ENCODE data around the gene TOGARAM2. TPM values are rescaled to one million over a fixed set of nuclear protein-coding genes. Genes with fewer than 3 reads are reported as not detected.
A peak's percentile ranks its signal among the peaks of the same experiment; 100 is the strongest.

TOGARAM2 gene
- total RNA-seq, 2 donors from 2014 or later = 0.49 to 2.4 TPM

- no peak for TF ChIP-seq CTCF (IDR thresholded peaks at IDR 0.05)
- Histone ChIP-seq H3K4me1 (ENCODE audit: control insufficient read depth in 1 of 2, low read depth in 2 of 2) (peaks cover 0 to 19% of the 10 kb centered on the region in 2 donors), H3K4me3 (no peak overlapping the region), H3K9me3 (no peaks in the 10 kb centered on the region), H3K36me3 (no peaks in the 10 kb centered on the region), H3K27ac (peak overlapping the region in 1 of 2 donors; percentile 10), H3K27me3 (replicated peaks; ENCODE audit: insufficient read depth) (no peaks in the 10 kb centered on the region)
- no peak for DNase-seq (ENCODE audit: low spot score)
- no peak for ATAC-seq (ENCODE audit: insufficient number of reproducible peaks, low FRiP score, low read depth)
Measured at GRCh38 chr2:29010946-29011345, 29.8 kb downstream of the TOGARAM2 start.

- no peak for TF ChIP-seq CTCF (IDR thresholded peaks at IDR 0.05)
- H3K36me3 ChIP-seq = no peaks in the 10 kb centered on the region
- ATAC-seq (ENCODE audit: insufficient number of reproducible peaks, low FRiP score, low read depth) = no peak
- no peaks in the 10 kb centered on the region for H3K9me3 ChIP-seq
- no peak overlapping the region for H3K4me3 ChIP-seq
- DNase-seq (ENCODE audit: low spot score) = no peak
- peaks cover 0 to 19% of the 10 kb centered on the region in 2 donors for H3K4me1 ChIP-seq (ENCODE audit: control insufficient read depth in 1 of 2, low read depth in 2 of 2)
- H3K27ac ChIP-seq = peak overlapping the region in 1 of 2 donors; percentile 10
- no peaks in the 10 kb centered on the region for H3K27me3 ChIP-seq (replicated peaks; ENCODE audit: insufficient read depth)
Measured at GRCh38 chr2:29011418-29012060, 30.4 kb downstream of the TOGARAM2 start.

GRCh38 chr2:29012211-29012681 is 31.1 kb downstream of the TOGARAM2 start:
- H3K36me3 ChIP-seq = no peaks in the 10 kb centered on the region
- H3K4me1 ChIP-seq (ENCODE audit: control insufficient read depth in 1 of 2, low read depth in 2 of 2) = peaks cover 0 to 19% of the 10 kb centered on the region in 2 donors
- DNase-seq (ENCODE audit: low spot score) (no peak), ATAC-seq (ENCODE audit: insufficient number of reproducible peaks, low FRiP score, low read depth) (no peak)
- no peaks in the 10 kb centered on the region for H3K9me3 ChIP-seq
- no peaks in the 10 kb centered on the region for H3K27me3 ChIP-seq (replicated peaks; ENCODE audit: insufficient read depth)
- TF ChIP-seq CTCF (IDR thresholded peaks at IDR 0.05) = no peak
- H3K27ac ChIP-seq = peak overlapping the region in 1 of 2 donors; percentile 5
- no peak overlapping the region for H3K4me3 ChIP-seq

- H3K27ac ChIP-seq = no peak overlapping the region
Measured at GRCh38 chr2:29013057-29013780, 32.1 kb downstream of the TOGARAM2 start.

More at GRCh38 chr2:29013057-29013780, 32.1 kb downstream of the TOGARAM2 start:
- H3K9me3 ChIP-seq = no peaks in the 10 kb centered on the region
- no peak overlapping the region for H3K4me3 ChIP-seq
- no peak for DNase-seq (ENCODE audit: low spot score)
- TF ChIP-seq CTCF (IDR thresholded peaks at IDR 0.05) = no peak
- H3K27me3 ChIP-seq (replicated peaks; ENCODE audit: insufficient read depth) = no peaks in the 10 kb centered on the region
- no peaks in the 10 kb centered on the region for H3K36me3 ChIP-seq
- H3K4me1 ChIP-seq (ENCODE audit: control insufficient read depth in 1 of 2, low read depth in 2 of 2) = peaks cover 0 to 19% of the 10 kb centered on the region in 2 donors
- no peak for ATAC-seq (ENCODE audit: insufficient number of reproducible peaks, low FRiP score, low read depth)

Data from thoracic aorta (tissue), 2 donors.